Vagina (tissue), 2 donors: ENCODE measurements around the gene GNAQ. TPM values are rescaled to one million over a fixed set of nuclear protein-coding genes. Genes with fewer than 3 reads are reported as not detected.

Experiments
- DNase-seq, 2 donors: peaks; one replicate each; pipeline ENCODE4 v3.0.0-alpha.2; 2017; ENCODE audit errors: extremely low spot score in 2 of 2
- H3K27ac ChIP-seq: fragments of 200-600 bp; sonication (generic); one replicate; pipeline ENCODE4 v1.5.1; 2019
- H3K27me3 ChIP-seq: fragments of 200-600 bp; sonication (generic); one replicate; pipeline ENCODE4 v1.5.1; 2019
- H3K36me3 ChIP-seq, 2 donors: fragments of 200-600 bp; sonication (generic); one replicate each; pipeline ENCODE4 v1.5.1; 2017 to 2019
- H3K4me1 ChIP-seq: fragments of 200-600 bp; sonication (generic); one replicate; pipeline ENCODE4 v1.5.1; 2019
- H3K4me3 ChIP-seq, 2 donors: fragments of 200-600 bp; sonication (generic); 1 replicate in 1 of 2; 2 replicates in 1 of 2; pipeline ENCODE4 v1.5.1; 2016 to 2019
- H3K9me3 ChIP-seq: fragments of 200-600 bp; sonication (generic); one replicate; pipeline ENCODE4 v1.5.1; 2019
- POLR2A ChIP-seq, 2 donors: fragments of 450-650 bp; IDR thresholded peaks; one replicate each; pipeline ENCODE4 v1.6.1; 2017; ENCODE audit warnings: antibody characterized with exemption in 2 of 2, mild to moderate bottlenecking in 2 of 2, moderate library complexity in 2 of 2
- POLR2AphosphoS5 ChIP-seq, 2 donors: sonication (generic); formaldehyde crosslinking; IDR thresholded peaks; one replicate each; pipeline ENCODE4 v1.9.0; 2017; ENCODE audit warnings: antibody characterized with exemption in 2 of 2, mild to moderate bottlenecking in 2 of 2, low read depth in 1 of 2; ENCODE audit not compliant: insufficient read depth in 1 of 2
- intact Hi-C: fragments of 100-400 bp; cut with DNase I; formaldehyde crosslinking; loops from one replicate; pipeline ENCODE4 v1.15.1; 2023
- total RNA-seq: library from RNA; depleted of rRNA; stranded (reverse); fragments of >200 nt; gene quantifications from one replicate; pipeline ENCODE4 v1.2.3, GENCODE V29; 2016
- TF ChIP-seq, protein P1 (sequence below), 3 experiments: fragments of 450-650 bp in 2 of 3; fragments of 200-600 bp in 1 of 3; sonication (generic) in 1 of 3; IDR thresholded peaks; one replicate each; pipeline ENCODE4 v1.5.1; 2017 to 2019; ENCODE audit warnings: antibody characterized with exemption in 3 of 3, mild to moderate bottlenecking in 2 of 3, moderate library complexity in 2 of 3

GNAQ gene
- total RNA-seq, 1 donor from 2014 or later, result 31.9 TPM

DNA sequence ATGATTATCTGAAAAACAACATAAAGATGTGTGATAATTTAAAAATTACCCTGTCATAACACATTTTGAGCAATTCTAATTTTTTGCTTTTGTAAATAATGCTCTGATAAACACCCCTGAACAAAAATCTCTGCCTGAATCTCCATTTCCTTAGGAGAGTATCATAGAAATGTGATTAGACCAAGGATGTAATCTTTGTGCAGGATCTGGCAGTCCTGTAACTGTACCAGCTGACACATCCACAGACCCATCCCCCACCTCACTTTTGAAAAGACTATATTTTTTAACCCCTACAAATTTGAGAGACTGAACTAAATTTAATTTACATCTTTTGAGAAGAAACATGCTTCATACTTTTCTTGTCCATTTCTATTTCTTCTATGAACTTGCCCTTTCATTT lies 101.7 kb downstream of the GNAQ start:
- no peaks in the 10 kb centered on the region for H3K27me3 ChIP-seq
- H3K36me3 ChIP-seq, result no peaks in the 10 kb centered on the region
- no peak overlapping the region for H3K4me3 ChIP-seq
- no peak for DNase-seq
- H3K9me3 ChIP-seq, result no peaks in the 10 kb centered on the region
- no peak for TF ChIP-seq POLR2A (IDR thresholded peaks at IDR 0.05)
- TF ChIP-seq, protein P1, sequence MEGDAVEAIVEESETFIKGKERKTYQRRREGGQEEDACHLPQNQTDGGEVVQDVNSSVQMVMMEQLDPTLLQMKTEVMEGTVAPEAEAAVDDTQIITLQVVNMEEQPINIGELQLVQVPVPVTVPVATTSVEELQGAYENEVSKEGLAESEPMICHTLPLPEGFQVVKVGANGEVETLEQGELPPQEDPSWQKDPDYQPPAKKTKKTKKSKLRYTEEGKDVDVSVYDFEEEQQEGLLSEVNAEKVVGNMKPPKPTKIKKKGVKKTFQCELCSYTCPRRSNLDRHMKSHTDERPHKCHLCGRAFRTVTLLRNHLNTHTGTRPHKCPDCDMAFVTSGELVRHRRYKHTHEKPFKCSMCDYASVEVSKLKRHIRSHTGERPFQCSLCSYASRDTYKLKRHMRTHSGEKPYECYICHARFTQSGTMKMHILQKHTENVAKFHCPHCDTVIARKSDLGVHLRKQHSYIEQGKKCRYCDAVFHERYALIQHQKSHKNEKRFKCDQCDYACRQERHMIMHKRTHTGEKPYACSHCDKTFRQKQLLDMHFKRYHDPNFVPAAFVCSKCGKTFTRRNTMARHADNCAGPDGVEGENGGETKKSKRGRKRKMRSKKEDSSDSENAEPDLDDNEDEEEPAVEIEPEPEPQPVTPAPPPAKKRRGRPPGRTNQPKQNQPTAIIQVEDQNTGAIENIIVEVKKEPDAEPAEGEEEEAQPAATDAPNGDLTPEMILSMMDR (IDR thresholded peaks at IDR 0.05), result no peak
- peaks cover 19% of the 10 kb centered on the region for H3K4me1 ChIP-seq
- intact Hi-C loops, result no loop called here
- no peak overlapping the region for H3K27ac ChIP-seq

DNA sequence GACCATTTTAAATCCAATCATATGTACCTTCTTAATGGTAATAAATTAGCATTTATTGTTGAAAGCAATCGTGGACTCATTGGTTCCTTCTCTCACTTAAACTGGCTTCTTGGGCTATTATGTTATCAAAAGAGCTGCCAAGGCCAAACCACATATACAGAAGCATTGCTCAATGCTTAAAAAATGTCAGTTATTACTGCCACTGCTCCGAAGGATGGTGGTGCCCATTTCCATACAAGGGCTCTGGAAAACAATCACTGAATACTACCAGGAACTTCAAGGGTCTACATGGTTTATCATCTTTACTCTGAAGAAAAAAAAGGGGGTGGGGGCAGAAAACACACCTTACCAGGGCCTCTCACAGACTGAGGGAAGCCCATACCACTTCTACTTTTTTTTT lies 104.3 kb downstream of the GNAQ start:
- no peaks in the 10 kb centered on the region for H3K36me3 ChIP-seq
- H3K27me3 ChIP-seq, result no peaks in the 10 kb centered on the region
- H3K27ac ChIP-seq, result no peak overlapping the region
- DNase-seq, result no peak
- no peak overlapping the region for H3K4me3 ChIP-seq
- H3K9me3 ChIP-seq, result no peaks in the 10 kb centered on the region
- peaks cover 9% of the 10 kb centered on the region for H3K4me1 ChIP-seq
- intact Hi-C loops, result no loop called here
- TF ChIP-seq POLR2A (IDR thresholded peaks at IDR 0.05) (no peak), POLR2AphosphoS5 (IDR thresholded peaks at IDR 0.05; ENCODE audit: insufficient read depth in 1 of 2, low read depth in 1 of 2) (no peak)
- TF ChIP-seq, protein P1 (IDR thresholded peaks at IDR 0.05), result no peak

DNA sequence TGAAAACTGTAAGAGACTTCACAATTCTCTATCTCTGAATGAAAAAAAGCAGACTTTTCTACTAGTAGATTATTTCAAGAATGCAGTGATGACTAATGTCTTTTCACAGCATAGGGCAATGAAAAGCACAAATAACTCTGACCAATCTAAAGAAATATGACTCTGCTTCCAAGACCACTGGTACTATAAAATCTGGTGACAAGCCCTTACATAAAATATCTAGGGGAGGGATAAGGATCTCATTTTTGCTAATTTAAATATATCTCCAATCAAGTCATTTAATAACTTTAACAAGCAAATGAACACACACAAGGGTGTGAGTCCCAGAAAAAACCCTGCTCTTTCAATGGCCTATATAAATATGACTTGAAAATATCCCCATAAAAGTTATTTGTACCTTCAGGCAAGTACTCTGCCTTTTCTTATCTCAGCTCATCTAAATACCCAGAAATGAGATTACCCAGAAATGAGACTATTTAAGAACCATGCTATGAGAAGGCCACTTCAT lies 105.2 kb downstream of the GNAQ start:
- Histone ChIP-seq H3K27me3 (no peaks in the 10 kb centered on the region), H3K9me3 (no peaks in the 10 kb centered on the region), H3K4me3 (no peak overlapping the region), H3K27ac (no peak overlapping the region), H3K4me1 (peaks cover 7% of the 10 kb centered on the region), H3K36me3 (no peaks in the 10 kb centered on the region)
- TF ChIP-seq POLR2AphosphoS5 (IDR thresholded peaks at IDR 0.05; ENCODE audit: insufficient read depth in 1 of 2, low read depth in 1 of 2) (no peak), POLR2A (IDR thresholded peaks at IDR 0.05) (no peak)
- TF ChIP-seq, protein P1 (IDR thresholded peaks at IDR 0.05), result no peak
- DNase-seq, result no peak
- intact Hi-C loops, result no loop called here

DNA sequence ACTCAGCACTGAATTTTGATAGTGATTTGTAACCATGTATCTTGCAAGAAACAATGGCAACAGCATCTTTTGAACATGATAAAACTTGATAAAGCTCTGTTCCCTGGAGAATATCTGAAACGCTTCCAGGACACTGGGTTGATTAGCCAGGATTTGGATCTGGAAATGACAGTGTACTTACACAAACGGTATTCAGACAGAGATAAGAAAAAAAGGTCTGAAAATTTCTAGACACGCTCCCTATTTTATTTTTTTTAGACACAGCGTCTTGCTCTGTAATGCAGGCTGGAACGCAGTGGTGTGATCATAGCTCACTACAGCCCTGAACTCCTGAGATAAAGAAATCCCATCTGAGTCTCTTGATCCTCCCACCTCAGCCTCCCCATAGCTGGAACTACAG lies 109.0 kb downstream of the GNAQ start:
- Histone ChIP-seq H3K4me3 (no peak overlapping the region), H3K9me3 (no peaks in the 10 kb centered on the region), H3K4me1 (peaks cover 16% of the 10 kb centered on the region), H3K27me3 (no peaks in the 10 kb centered on the region), H3K27ac (no peak overlapping the region), H3K36me3 (no peaks in the 10 kb centered on the region)
- DNase-seq, result no peak
- TF ChIP-seq POLR2A (IDR thresholded peaks at IDR 0.05) (no peak), POLR2AphosphoS5 (IDR thresholded peaks at IDR 0.05; ENCODE audit: insufficient read depth in 1 of 2, low read depth in 1 of 2) (no peak)
- TF ChIP-seq, protein P1 (IDR thresholded peaks at IDR 0.05), result no peak
- intact Hi-C loops, result no loop called here

DNA sequence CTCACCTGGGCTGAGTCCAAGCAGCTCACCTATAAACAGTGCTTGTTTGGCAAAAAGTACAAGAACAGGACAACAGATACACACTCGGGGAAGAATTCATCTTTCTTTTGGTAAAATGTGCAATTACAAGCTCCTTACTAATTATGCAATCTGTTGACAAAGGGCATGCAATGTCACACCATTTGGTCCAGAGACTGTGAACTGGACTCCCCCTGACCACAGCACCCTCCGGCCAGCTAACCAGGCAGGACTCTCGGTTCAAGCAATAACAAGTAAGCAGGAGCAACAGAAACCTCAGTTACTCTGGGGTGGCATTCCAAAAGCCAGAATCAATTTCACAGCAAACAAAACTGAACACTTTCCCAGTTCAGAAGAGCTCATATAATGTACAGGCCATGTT lies 113.8 kb downstream of the GNAQ start:
- Histone ChIP-seq H3K4me1 (peaks cover 24% of the 10 kb centered on the region), H3K4me3 (no peak overlapping the region), H3K27me3 (no peaks in the 10 kb centered on the region), H3K36me3 (no peaks in the 10 kb centered on the region), H3K27ac (no peak overlapping the region), H3K9me3 (no peaks in the 10 kb centered on the region)
- DNase-seq, result no peak
- TF ChIP-seq POLR2A (IDR thresholded peaks at IDR 0.05) (no peak), POLR2AphosphoS5 (IDR thresholded peaks at IDR 0.05; ENCODE audit: insufficient read depth in 1 of 2, low read depth in 1 of 2) (no peak)
- TF ChIP-seq, protein P1 (IDR thresholded peaks at IDR 0.05), result no peak
- intact Hi-C loops, result no loop called here
